Measurements from ENCODE around the gene IRF8.

IRF8 gene

DNA sequence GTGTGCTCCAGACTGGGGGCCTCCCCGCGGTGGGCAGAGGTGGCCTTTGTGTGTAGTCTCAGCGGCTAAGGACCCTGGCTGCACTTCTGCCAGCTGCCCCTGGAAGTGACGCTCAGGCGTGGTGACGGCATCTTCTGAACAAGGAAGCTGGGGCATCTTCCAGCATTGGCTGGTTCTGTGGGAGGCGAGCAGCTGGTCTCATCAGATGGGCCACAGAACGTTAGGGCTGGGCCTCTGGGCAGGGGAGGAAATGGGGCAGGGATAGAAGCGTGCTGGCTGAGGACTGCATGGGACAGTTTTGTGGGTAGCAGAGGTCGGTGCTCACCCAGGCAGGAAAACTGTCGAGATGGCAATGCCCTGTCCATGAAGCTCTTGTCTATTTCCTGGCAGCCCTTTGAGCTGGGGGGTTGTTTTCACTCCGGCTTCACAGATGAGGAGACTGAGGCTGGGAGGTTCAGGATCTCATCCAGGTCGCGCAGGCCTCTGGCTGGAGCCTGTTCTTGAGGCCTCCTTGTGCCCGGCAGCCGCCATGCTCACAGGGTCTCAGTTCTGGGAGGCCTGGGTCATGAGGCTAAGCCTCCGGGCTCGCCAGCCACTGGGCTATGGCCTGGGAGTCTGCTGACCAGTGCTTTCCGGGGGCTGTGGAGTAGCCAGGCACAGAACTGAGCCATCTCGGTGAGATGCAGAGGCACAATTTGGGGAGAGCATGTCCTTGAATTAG lies 16.3 kb downstream of the IRF8 start:
- DNase-seq, result no peak

- DNase-seq, result no peak
These were observed 17.4 kb downstream of the IRF8 start for GRCh38 chr16:85916141-85916890.

GRCh38 chr16:85917012-85917411 lies 18.1 kb downstream of the IRF8 start:
- no peak for DNase-seq

DNA sequence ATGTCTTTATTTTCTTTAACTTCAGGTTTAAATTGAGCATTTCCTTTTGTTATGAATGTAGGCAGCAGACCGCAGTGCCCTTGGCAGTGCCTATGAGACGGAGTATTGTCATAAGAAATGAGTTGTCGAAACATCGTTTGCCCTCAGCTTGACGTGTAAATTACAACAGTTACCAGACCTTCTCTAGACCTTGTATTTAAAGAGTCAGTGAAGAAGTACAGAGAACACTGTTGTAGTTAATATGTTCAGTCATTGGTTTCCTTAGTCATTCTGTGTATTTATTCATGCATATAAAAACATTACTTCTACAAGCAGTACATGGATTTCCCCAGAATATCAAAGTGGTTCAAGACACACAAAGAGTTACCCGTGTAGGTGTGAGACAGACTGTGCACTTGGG lies 19.0 kb downstream of the IRF8 start:
- DNase-seq, result no peak

GRCh38 chr16:85918436-85918835 lies 19.5 kb downstream of the IRF8 start:
- no peak for DNase-seq

DNA sequence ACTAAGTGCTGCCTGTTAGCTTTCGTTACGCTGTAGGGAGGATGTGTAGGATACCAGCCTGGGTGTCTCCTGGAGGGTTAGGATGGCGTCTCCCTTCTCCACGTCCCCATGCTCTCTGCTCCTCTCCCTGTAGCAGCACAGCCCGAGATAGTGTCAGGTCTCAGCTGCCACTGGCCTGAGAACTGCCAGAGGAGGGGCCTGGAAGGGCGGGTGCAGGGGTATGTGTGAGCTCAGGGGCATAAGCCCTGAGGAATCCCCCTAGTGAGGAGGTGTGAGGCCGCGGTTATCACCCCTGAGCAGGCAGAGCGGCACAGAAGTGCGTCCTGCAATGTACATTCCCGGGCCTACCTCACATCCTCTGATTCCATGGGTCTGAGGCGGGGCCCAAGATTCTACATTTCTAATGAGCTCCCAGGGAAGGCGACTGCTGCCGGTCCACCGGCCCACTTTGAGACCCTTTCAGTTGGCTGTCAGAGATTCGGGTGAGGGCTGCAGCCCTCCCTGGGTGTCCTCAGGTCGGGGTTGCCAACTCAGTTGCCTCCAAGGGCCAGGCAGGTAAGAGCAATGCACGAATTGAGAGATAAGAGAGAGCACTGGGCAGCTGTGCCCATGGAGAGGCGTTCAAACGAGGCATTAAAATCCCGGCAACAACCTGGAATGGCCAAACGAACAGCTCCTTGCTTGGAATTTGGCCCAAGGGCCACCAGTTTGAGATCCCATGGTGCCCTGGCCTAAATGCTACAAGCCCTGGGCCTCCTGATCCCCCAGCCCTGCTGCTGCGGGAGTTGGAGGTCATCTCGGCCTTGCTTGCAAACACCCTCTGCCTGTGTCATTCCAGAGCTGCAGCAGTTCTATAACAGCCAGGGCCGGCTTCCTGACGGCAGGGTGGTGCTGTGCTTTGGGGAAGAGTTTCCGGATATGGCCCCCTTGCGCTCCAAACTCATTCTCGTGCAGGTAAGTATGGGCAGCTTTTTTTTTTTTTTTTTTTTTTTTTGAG lies 20.6 kb downstream of the IRF8 start:
- no peak for DNase-seq

GRCh38 chr16:85921026-85921425 lies 22.1 kb downstream of the IRF8 start:
- DNase-seq, result no peak

GRCh38 chr16:85923153-85924021 lies 24.4 kb downstream of the IRF8 start:
- no peak for DNase-seq

DNA sequence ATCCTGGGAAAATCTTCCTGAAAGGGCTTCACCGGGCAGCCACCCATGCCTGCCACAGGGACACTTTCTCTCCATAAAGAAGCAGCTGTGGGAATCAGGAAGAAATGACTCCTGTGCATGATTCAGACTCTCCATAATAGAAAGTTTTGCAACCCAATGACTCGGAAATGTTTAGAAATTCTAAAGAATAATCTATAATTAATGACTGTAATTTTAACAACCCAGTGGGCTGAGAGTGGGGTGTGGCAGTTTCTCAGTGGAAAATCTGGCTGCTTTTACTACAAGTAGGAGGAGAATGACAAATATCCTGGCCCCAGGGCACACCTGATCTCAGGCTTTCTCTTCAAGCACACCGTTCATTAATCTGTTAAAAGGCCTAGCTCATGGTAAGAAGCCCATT lies 25.7 kb downstream of the IRF8 start:
- DNase-seq, result no peak

- DNase-seq, result no peak
These were observed 27.4 kb downstream of the IRF8 start for GRCh38 chr16:85926370-85926769.

GRCh38 chr16:85927371-85927770 lies 28.4 kb downstream of the IRF8 start:
- DNase-seq, result no peak

DNA sequence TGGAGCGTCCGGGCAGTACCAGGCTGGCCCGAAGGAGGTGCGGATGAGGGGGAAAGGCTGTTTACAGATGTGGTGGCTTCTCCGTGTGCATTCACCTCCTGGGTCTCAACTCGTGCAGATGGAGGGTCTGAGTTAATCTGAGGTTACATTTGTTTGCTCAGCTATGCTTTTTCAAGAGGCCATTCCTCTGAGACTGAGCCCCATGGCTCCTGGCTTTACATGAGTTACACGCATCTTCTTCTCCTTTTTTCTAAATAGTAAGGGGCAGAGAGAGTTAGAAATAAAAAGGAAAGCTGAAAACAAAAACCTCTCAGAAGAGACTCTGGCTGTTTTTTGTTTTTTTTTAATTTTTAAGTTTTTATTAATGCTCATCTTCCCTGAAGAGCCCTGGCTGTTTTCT lies 29.0 kb downstream of the IRF8 start:
- no peak for DNase-seq

DNA sequence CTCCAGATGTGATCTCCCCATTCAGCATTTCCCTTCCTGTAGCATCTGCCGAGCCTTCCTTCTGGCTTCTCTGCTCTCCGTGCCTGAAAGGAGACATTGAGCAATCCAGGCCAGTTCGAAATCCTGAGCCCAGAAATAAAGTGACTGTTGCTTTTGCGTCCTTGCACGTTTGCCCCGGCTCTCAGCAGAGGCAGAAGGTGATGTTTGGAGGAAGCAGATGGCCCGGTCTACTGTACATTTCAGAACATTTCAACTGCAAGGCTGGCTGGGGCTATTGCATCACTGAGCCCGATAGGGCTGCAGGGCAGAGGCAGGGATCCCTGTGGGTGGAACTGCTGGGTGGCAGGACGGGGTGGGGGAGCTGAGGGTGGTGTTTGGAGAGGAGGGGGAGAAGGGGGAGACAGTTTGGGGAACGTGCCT lies 29.4 kb downstream of the IRF8 start:
- DNase-seq, result no peak

DNA sequence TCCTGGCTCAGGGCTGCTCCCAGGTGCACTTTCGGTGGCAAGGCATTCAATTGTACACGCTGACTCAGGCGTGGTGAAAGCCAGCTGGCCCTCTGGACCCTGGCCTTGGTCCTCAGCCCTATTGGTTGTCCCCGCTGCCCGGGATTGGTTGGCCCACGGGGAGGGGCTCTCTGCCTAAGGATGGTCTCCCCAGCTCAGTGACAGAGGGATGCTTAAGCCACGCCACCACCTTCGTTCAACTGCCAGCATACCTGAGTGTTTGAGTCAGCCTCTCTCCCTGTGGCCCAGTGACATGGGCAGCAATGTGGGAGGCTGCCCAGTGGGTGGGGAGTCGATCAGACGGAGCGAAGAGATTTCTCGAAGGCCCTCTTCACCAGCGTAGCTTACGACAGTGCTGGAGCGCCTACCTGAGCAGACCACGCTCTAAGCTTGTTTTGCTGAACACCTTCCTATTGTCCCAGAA lies 30.3 kb downstream of the IRF8 start:
- no peak for DNase-seq

DNA sequence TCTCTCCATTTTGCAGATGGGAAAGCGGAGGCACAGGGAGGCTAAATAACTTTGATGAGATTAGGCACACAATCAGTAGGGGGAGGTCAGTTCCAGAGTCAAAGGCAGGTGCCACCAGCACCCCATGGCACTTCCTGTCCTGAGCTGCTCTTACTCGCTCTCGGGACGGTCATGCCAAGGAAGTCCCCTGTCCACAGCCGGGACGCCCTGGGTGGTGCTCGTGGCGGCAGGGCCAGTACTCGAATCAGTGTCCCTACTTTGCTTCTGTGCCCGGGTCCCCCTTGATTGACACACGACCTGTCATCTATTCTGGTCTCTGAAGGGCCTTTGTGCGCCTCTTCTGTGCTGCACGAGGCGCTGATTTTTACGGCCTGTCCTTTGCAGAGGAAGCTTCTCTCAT lies 31.3 kb downstream of the IRF8 start:
- DNase-seq, result no peak

DNA sequence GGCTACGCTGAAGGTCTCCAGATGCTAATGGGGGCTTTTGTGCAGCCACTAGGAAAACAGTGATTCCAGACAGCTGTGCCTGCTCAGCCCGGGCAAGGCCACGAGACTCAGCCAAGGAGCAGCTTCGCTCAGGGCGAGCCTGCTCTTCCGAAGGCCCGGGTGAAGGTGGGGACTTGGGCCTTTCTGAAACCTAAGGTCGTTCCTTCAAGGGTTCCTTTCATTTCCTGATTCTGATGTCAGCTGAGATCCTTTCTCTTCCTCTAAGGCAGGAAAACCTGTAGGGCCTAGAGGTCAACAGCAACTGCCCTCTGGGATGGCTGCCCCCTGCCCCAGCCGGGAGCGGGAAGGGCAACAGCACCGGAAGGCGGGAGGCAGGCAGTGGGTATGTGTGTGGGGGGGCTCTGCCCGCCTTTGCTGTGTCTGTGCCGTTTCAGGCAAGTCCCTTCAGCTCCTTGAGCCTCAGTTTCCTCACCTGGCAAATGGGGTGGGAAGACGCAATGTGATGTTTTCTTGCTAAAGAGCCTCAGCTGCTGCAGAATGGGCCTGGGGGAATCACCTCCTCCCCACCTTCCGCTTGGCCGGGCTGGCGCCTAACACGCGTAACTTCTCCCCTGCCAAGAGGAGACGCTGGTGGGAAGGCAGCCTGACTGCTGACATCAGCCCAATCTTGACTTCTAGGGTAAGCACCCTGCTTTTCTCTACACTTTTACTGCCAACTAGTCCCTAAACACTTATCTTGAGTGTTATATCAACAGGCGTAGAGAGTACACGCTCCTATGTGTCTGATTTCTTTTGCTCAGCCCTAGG lies 32.8 kb downstream of the IRF8 start:
- no peak for DNase-seq

DNA sequence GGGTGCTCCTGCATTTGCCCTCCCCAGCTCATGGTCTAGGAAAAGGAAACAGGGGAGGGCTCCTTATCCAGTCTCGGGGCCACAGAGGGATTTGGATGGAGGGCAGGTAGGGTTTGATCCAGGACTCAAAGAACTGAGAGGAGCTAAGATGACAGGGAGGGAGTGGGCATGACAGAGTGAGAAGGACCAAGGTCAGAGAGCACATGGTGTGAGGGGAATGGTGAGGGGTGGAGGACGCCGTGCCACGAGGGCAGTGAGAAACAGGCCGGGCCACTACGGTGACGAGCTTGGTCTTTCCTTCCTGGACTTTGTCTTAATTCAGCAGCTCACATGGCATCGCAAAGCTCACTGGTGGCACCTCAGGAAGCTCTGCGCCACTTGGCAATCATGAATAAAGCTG lies 35.2 kb downstream of the IRF8 start:
- DNase-seq, result no peak

DNA sequence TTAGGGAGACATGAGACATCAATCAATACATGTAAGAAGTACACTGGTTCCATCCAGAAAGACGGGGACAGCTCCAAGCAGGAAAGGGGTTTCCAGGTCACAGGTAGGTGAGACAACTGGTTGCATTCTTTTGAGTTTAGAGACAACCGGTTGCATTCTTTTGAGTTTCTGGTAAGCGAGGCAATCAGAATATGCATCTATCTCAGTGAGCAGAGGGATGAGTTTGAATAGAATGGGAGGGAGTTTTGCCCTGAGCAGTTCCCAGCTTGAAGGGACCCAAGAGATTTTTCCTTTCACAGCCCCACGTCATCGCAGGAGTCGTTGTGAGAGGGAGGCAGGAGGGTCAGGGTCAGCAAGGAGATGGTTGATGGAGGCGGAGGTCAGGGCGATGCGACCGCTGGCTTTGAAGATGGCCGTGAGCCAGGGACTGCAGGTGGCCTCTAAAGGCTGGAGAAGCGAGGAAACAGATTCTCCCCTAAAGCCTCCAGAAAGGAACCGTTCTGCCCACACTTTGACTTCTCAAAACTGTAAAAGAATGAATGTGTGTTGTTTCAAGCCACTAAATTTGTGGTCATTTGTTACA lies 36.5 kb downstream of the IRF8 start:
- no peak for DNase-seq

GRCh38 chr16:85935974-85936760 lies 37.2 kb downstream of the IRF8 start:
- DNase-seq, result no peak

GRCh38 chr16:85936816-85937215 lies 37.9 kb downstream of the IRF8 start:
- no peak for DNase-seq
